Measurements from ENCODE around the gene SIRT5. TPM values are rescaled to one million over a fixed set of nuclear protein-coding genes. Genes with fewer than 3 reads are reported as not detected.

SIRT5 gene
- total RNA-seq (2021) (15.9 and 16.2 TPM in 2 replicates), Bru-seq, nascent RNA (percentile 66 among the genes with signal in this experiment), BruChase-seq, experiment 1, labeled RNA remaining after a 2-hour chase (percentile 65 among the genes with signal in this experiment), BruChase-seq, experiment 2, labeled RNA remaining after a 6-hour chase (percentile 65 among the genes with signal in this experiment)
- long read RNA-seq, partial matches to known transcripts: 7 of 46 reads
- long read RNA-seq, other reads (novel, unspliced or antisense): 36 of 46 reads

DNA sequence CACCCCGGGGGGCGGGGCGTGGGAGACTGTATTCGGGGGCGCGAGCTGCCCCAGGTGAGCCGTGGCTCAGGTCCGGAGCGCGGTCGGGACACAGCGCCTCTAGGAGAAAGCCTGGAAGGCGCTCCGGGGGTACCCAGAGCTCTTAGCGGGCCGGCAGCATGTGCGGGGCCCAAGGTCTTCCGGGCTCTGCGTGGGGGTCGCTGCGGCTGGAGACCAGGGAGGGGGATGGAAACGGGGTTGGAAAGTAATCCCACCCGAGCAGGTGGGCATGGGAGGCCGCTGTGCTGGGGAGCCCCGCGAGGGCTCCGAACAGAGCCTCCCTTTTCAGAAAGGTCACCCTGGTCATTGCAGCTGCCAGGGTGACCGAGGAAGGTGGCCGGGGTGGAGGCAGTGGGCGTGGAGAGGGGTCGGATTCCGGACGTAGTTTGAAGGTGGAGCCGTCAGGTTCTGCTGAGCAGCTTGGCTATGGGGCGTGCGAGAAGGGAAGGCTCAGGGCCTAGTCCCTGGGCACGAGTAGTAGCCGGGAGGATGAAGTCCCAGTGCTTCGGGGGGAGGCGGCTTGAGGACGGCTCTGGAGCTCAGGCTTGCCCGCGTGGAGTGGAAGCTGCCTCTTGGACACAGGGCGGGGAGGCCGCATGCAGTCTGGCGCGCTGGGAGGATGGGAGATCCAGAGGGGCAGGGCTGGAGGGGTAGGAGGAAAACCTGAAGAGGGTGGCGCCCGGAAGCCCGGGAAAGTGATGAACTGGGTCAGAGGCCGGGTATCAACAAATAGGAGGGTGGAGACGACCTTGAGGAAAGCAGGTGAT lies at the start of gene SIRT5:
SIRT5 (plus strand) TSS at position 31 of the 806 bp plus-strand sequence. CDS start 9,510 bp downstream, outside the sequence.
- no peaks in the 10 kb centered on the region for H3K9me2 ChIP-seq (ENCODE audit: insufficient read depth)
- H3K27me3 ChIP-seq (ENCODE audit: insufficient read depth, low read depth): no peaks in the 10 kb centered on the region
- ChIA-PET POLR2A (ENCODE audit: unreplicated experiment) (interaction anchor here (0.5 to 1.5 kb wide), 16 partner anchors 8 to 493 kb away, joined by 3 to 9 read pairs (median 4); partner anchors contain the start of genes NOL7 and TBC1D7), CTCF (interaction anchor here (0.6 to 2.0 kb wide), 8 partner anchors 10 to 246 kb away, joined by 3 to 7 read pairs (median 4); partner anchors contain the start of genes NOL7 and TBC1D7)
- peak within 1 kb of the TSS; percentile 86 for H3K4me2 ChIP-seq
- H2AFZ ChIP-seq: peak within 1 kb of the TSS; percentile 86
- BruUV-seq (replicated peaks): no TSS peak
- intact Hi-C loops (cut with micrococcal nuclease; ENCODE audit: unreplicated experiment): loop anchor here (1.0 to 5.0 kb wide), 6 partner anchors 41 to 246 kb away; partner anchors contain the start of genes GFOD1, NOL7 and TBC1D7
- H3K79me2 ChIP-seq (ENCODE audit: low read depth): peaks cover 30% of the 10 kb centered on the region
- DNase-seq: peak; percentile 87 to 92
- H4K20me1 ChIP-seq (ENCODE audit: insufficient read depth): no peaks in the 10 kb centered on the region
- no peaks in the 10 kb centered on the region for H3K36me3 ChIP-seq (ENCODE audit: low read depth)
- H3K4me3 ChIP-seq: peak within 1 kb of the TSS; percentile 92
- 0 out of 2 replicates have a peak, but pooled peaks cover 5% of the 10 kb centered on the region for H3K9me3 ChIP-seq (ENCODE audit: insufficient read depth, low read depth)
- H3F3A ChIP-seq (ENCODE audit: insufficient read depth, low read depth): no peaks in the 10 kb centered on the region
- H3K4me1 ChIP-seq (replicated peaks; ENCODE audit: insufficient read depth): peaks cover 17% of the 10 kb centered on the region
- H3K27ac ChIP-seq: peak within 1 kb of the TSS; percentile 96
- TF ChIP-seq EZH2 (IDR thresholded peaks at IDR 0.05; ENCODE audit: low read depth) (no peak), CTCF (conservative IDR thresholded peaks at IDR 0.05) (no peak)

GRCh38 chr6:13524801-13525508 lies 49.4 kb upstream of the SIRT5 start:
- H2AFZ ChIP-seq: no peak overlapping the region
- no peak overlapping the region for H3K27ac ChIP-seq
- peaks cover 16% of the 10 kb centered on the region; the same call in 1 of the 2 replicates for H3K4me1 ChIP-seq (replicated peaks; ENCODE audit: insufficient read depth)
- no peaks in the 10 kb centered on the region for H3K9me3 ChIP-seq (ENCODE audit: insufficient read depth, low read depth)
- H3K4me3 ChIP-seq: no peak overlapping the region
- intact Hi-C loops (cut with micrococcal nuclease; ENCODE audit: unreplicated experiment): no loop called here
- no peak for DNase-seq
- ChIA-PET POLR2A (ENCODE audit: unreplicated experiment) (no interaction called here), CTCF (no interaction called here)
- H3K79me2 ChIP-seq (ENCODE audit: low read depth): no peaks in the 10 kb centered on the region
- no peaks in the 10 kb centered on the region for H3K9me2 ChIP-seq (ENCODE audit: insufficient read depth)
- H3F3A ChIP-seq (ENCODE audit: insufficient read depth, low read depth): no peaks in the 10 kb centered on the region
- H3K4me2 ChIP-seq: no peak overlapping the region
- H4K20me1 ChIP-seq (ENCODE audit: insufficient read depth): no peaks in the 10 kb centered on the region
- no TSS peak for BruUV-seq (replicated peaks)
- TF ChIP-seq EZH2 (IDR thresholded peaks at IDR 0.05; ENCODE audit: low read depth): no peak
- TF ChIP-seq CTCF (conservative IDR thresholded peaks at IDR 0.05): no peak
- no peaks in the 10 kb centered on the region for H3K36me3 ChIP-seq (ENCODE audit: low read depth)
- no peaks in the 10 kb centered on the region for H3K27me3 ChIP-seq (ENCODE audit: insufficient read depth, low read depth)

- H3F3A ChIP-seq (ENCODE audit: insufficient read depth, low read depth): peaks cover under 1% of the 10 kb centered on the region; the same call in 1 of the 2 replicates
- DNase-seq: no peak
- H3K4me2 ChIP-seq: no peak overlapping the region
- TF ChIP-seq EZH2 (IDR thresholded peaks at IDR 0.05; ENCODE audit: low read depth): no peak
- no peak for TF ChIP-seq CTCF (conservative IDR thresholded peaks at IDR 0.05)
- H3K9me2 ChIP-seq (ENCODE audit: insufficient read depth): no peaks in the 10 kb centered on the region
- no peaks in the 10 kb centered on the region for H3K27me3 ChIP-seq (ENCODE audit: insufficient read depth, low read depth)
- no peaks in the 10 kb centered on the region for H3K9me3 ChIP-seq (ENCODE audit: insufficient read depth, low read depth)
- CTCF ChIA-PET: no interaction called here
- POLR2A ChIA-PET (ENCODE audit: unreplicated experiment): interaction anchor here (0.6 kb wide), 1 partner anchor 1857 kb away, joined by 8 read pairs; no protein-coding TSS in a partner anchor
- BruUV-seq (replicated peaks): no TSS peak
- H4K20me1 ChIP-seq (ENCODE audit: insufficient read depth): no peaks in the 10 kb centered on the region
- no peak overlapping the region for H3K4me3 ChIP-seq
- no peak overlapping the region for H2AFZ ChIP-seq
- H3K79me2 ChIP-seq (ENCODE audit: low read depth): no peaks in the 10 kb centered on the region
- no peaks in the 10 kb centered on the region for H3K36me3 ChIP-seq (ENCODE audit: low read depth)
- no peak overlapping the region for H3K27ac ChIP-seq
- intact Hi-C loops (cut with micrococcal nuclease; ENCODE audit: unreplicated experiment): no loop called here
- peaks cover 16% of the 10 kb centered on the region for H3K4me1 ChIP-seq (replicated peaks; ENCODE audit: insufficient read depth)
Measured at GRCh38 chr6:13526357-13526726, 48.1 kb upstream of the SIRT5 start.
